Choroid plexus epithelial cell (primary cell): ENCODE results near the gene GRM4.

Experiments
- DNase-seq: peaks from one replicate; pipeline ENCODE4 v3.0.0-alpha.2; 2010; ENCODE audit warnings: low read depth
- H3K4me3 ChIP-seq: 2 replicates; pipeline ENCODE4 v1.5.1; 2011; ENCODE audit warnings: low read depth, mild to moderate bottlenecking, control low read depth, low read length, moderate library complexity
- CTCF ChIP-seq: conservative IDR thresholded peaks from 2 replicates; pipeline ENCODE4 v1.5.1; 2011; ENCODE audit warnings: low read depth, mild to moderate bottlenecking, control low read depth, inconsistent platforms, low read length, moderate library complexity

The GRM4 gene

GRCh38 chr6:34151321-34152041 is 5.6 kb upstream of the GRM4 start:
- no peak for TF ChIP-seq CTCF
- no peak for DNase-seq

GRCh38 chr6:34150766-34151165 is 4.9 kb upstream of the GRM4 start:
- no peak overlapping the region for H3K4me3 ChIP-seq
- no peak for TF ChIP-seq CTCF
- no peak for DNase-seq

More at GRCh38 chr6:34151321-34152041, 5.6 kb upstream of the GRM4 start:
- H3K4me3 ChIP-seq, result no peak overlapping the region

- H3K4me3 ChIP-seq, result no peak overlapping the region
- DNase-seq, result no peak
- no peak for TF ChIP-seq CTCF
These were observed 4.0 kb upstream of the GRM4 start for GRCh38 chr6:34149831-34150400.

GRCh38 chr6:34149452-34149810 is 3.5 kb upstream of the GRM4 start:
- H3K4me3 ChIP-seq, result no peak overlapping the region
- no peak for DNase-seq
- no peak for TF ChIP-seq CTCF

- no peak for DNase-seq
- no peak for TF ChIP-seq CTCF
- no peak overlapping the region for H3K4me3 ChIP-seq
These were observed 3.0 kb upstream of the GRM4 start for GRCh38 chr6:34148631-34149451.

- no peak for TF ChIP-seq CTCF
- DNase-seq, result no peak
- H3K4me3 ChIP-seq, result no peak overlapping the region
These were observed 2.2 kb upstream of the GRM4 start for GRCh38 chr6:34147906-34148630.
